Heart right ventricle (tissue), 16 donors: ENCODE results near the gene CLMN. TPM values are rescaled to one million over a fixed set of nuclear protein-coding genes. Genes with fewer than 3 reads are reported as not detected.

ENCODE experiments used
- ATAC-seq, 8 donors: fragments of 200-7000 bp; cut with Tn5 transposase; one replicate each; pipeline ENCODE4 v1.9.1; 2020; ENCODE audit warnings: mild to moderate bottlenecking in 8 of 8, moderate library complexity in 8 of 8, moderate number of reproducible peaks in 1 of 8
- DNase-seq, 2 donors: peaks; one replicate each; pipeline ENCODE4 v3.0.0-alpha.2; 2020
- H3K27ac ChIP-seq, 10 donors: fragments of 200-600 bp; sonication (generic) in 2 of 10; one replicate each; pipeline versions ENCODE4 v1.5.0 to v1.8.0; 2020 to 2022; ENCODE audit warnings: mild to moderate bottlenecking in 3 of 10
- H3K27me3 ChIP-seq, 7 donors: fragments of 200-600 bp; one replicate each; pipeline ENCODE4 v1.8.0; 2021 to 2022; ENCODE audit warnings: mild to moderate bottlenecking in 2 of 7
- H3K36me3 ChIP-seq, 9 donors: fragments of 200-600 bp; sonication (generic) in 1 of 9; one replicate each; pipeline versions ENCODE4 v1.5.0 to v1.8.0; 2020 to 2022; ENCODE audit warnings: mild to moderate bottlenecking in 2 of 9
- H3K4me1 ChIP-seq, 9 donors: fragments of 200-600 bp; sonication (generic) in 1 of 9; one replicate each; pipeline versions ENCODE4 v1.5.0 to v1.8.0; 2020 to 2022; ENCODE audit warnings: mild to moderate bottlenecking in 4 of 9
- H3K4me3 ChIP-seq, 10 donors: fragments of 200-600 bp; sonication (generic) in 2 of 10; one replicate each; pipeline versions ENCODE4 v1.5.0 to v1.8.0; 2020 to 2022; ENCODE audit warnings: mild to moderate bottlenecking in 7 of 10, moderate library complexity in 2 of 10
- H3K9me3 ChIP-seq, 11 donors: fragments of 200-600 bp in 10 of 11; sonication (generic) in 2 of 11; one replicate each; pipeline versions ENCODE4 v1.5.0 to v1.8.0; 2013 to 2022; ENCODE audit warnings: mild to moderate bottlenecking in 2 of 11, control low read depth in 1 of 11, moderate library complexity in 1 of 11
- CTCF ChIP-seq, 9 donors: fragments of 200-600 bp; sonication (generic) in 2 of 9; IDR thresholded peaks; one replicate each; pipeline versions ENCODE4 v1.5.0 to v1.8.0; 2021 to 2022; ENCODE audit warnings: antibody characterized with exemption in 9 of 9, mild to moderate bottlenecking in 5 of 9, moderate library complexity in 1 of 9
- WGBS, 2 donors: extraction: QIAGEN DNeasy Blood & Tissue Kit; methylation state at CpG; one replicate each; pipeline ENCODE4 v1.1.7; 2013; ENCODE audit warnings: inconsistent platforms in 1 of 2; 5-methylcytosine and 5-hydroxymethylcytosine counted together
- intact Hi-C, 10 donors: fragments of 100-400 bp; cut with DNase I; formaldehyde crosslinking; loops; one replicate each; pipeline versions ENCODE4 v1.11.1 to v1.14.2; 2022
- polyA plus RNA-seq, 2 donors: library from polyadenylated mRNA; stranded (reverse); fragments of 200-250 nt; gene quantifications; one replicate each; pipeline ENCODE4 v1.2.3, GENCODE V29; 2013
- total RNA-seq, 10 donors: library from RNA; stranded (reverse); fragmentation: NEBNext Ultra II Directional in 3 of 10; extraction: Animal tissue kit (Norgen Biotek cat#: 25700) in 3 of 10; gene quantifications; one replicate each; pipeline versions ENCODE4 v1.2.1 to v1.2.4, GENCODE V29; 2021 to 2023
- donor health status: Arrhythmogenic right ventricular cardiomyopathy.
- donor health status: ischemic (EF 13 %, LVEDD 7.1; RV severe dilation, severe dysfunction).
- donor health status: healthy with polysubstance abuse.
- donor health status: DM: no; HTN: yes; CAD: no.
- donor health status: DM: no; HTN: no; CAD: no.
- donor health status: ischemic (EF 25% LVEDD 6.9; RV normal size, moderate dysfunction).
- donor health status: ischemic (EF 25% LVEDD 5.7; RV mildly dilated, moderate dysfunction).
- donor health status: healthy.
- donor health status: DM: yes; HTN: yes; CAD: no.
- donor health status: Ischemic cardiomyopathy.
- donor health status: ischemic (EF 35%, LVEDD 5.7; RV mildly dilated, moderate dysfunction).
- donor health status: nonischemic (EF 11% LVEDD 7.7; RV severe dilation, severe dysfunction).
- donor health status: DM: yes; HTN: yes; CAD: no.
- donor health status: PGD.
- donor health status: ischemic (EF 29% LVEDD 5.4; RV normal size, mild dysfunction).
- donor health status: nonischemic (EF 23%, LVEDD 6.1; RV moderate dilation, normal function).

The CLMN gene
- total and polyA plus RNA-seq, 12 donors, result 2.6 to 14.5 (median 5.9) TPM

- H3K27ac ChIP-seq, result no peak overlapping the region
- ATAC-seq (no peak), DNase-seq (no peak)
- WGBS, 2 donors, result 86% methylated on average over 7 of the region's 7 CpGs
- H3K36me3 ChIP-seq, result no peaks in the 10 kb centered on the region
- H3K9me3 ChIP-seq, result no peaks in the 10 kb centered on the region
- H3K27me3 ChIP-seq, result no peaks in the 10 kb centered on the region
- intact Hi-C loops, result no loop called here
- peaks cover 0 to 67% (median 26%) of the 10 kb centered on the region in 9 donors for H3K4me1 ChIP-seq
- H3K4me3 ChIP-seq, result no peak overlapping the region
- TF ChIP-seq CTCF (IDR thresholded peaks at IDR 0.05), result no peak
Observed at GRCh38 chr14:95305145-95305544, 14.6 kb downstream of the CLMN start.

- Histone ChIP-seq H3K27me3 (no peaks in the 10 kb centered on the region), H3K4me1 (peaks cover 0 to 63% (median 21%) of the 10 kb centered on the region in 9 donors), H3K4me3 (no peak overlapping the region), H3K27ac (no peak overlapping the region), H3K9me3 (no peaks in the 10 kb centered on the region), H3K36me3 (no peaks in the 10 kb centered on the region)
- DNase-seq (no peak), ATAC-seq (no peak)
- intact Hi-C loops, result no loop called here
- WGBS, 2 donors, result 51 to 53% methylated on average over 3 of the region's 3 CpGs
- no peak for TF ChIP-seq CTCF (IDR thresholded peaks at IDR 0.05)
Observed at GRCh38 chr14:95304342-95304741, 15.4 kb downstream of the CLMN start.

GRCh38 chr14:95303552-95303951 lies 16.2 kb downstream of the CLMN start:
- no peak for TF ChIP-seq CTCF (IDR thresholded peaks at IDR 0.05)
- H3K27me3 ChIP-seq, result no peaks in the 10 kb centered on the region
- no peaks in the 10 kb centered on the region for H3K9me3 ChIP-seq
- H3K27ac ChIP-seq, result no peak overlapping the region
- WGBS, 2 donors, result 79 to 82% methylated on average over 4 of the region's 4 CpGs
- DNase-seq, result no peak
- no peaks in the 10 kb centered on the region for H3K36me3 ChIP-seq
- no peak overlapping the region for H3K4me3 ChIP-seq
- intact Hi-C loops, result no loop called here
- ATAC-seq, result no peak
- H3K4me1 ChIP-seq, result peaks cover 0 to 57% (median 15%) of the 10 kb centered on the region in 9 donors

GRCh38 chr14:95302667-95303506 lies 16.8 kb downstream of the CLMN start:
- TF ChIP-seq CTCF (IDR thresholded peaks at IDR 0.05), result no peak
- Histone ChIP-seq H3K36me3 (no peaks in the 10 kb centered on the region), H3K4me3 (no peak overlapping the region), H3K9me3 (no peaks in the 10 kb centered on the region), H3K4me1 (peaks cover 0 to 50% (median 12%) of the 10 kb centered on the region in 9 donors), H3K27me3 (no peaks in the 10 kb centered on the region), H3K27ac (peak overlapping the region in 1 of 10 donors; percentile 20)
- ATAC-seq (no peak), DNase-seq (no peak)
- intact Hi-C loops, result no loop called here
- WGBS, 2 donors, result 79 to 80% methylated on average over 10 of the region's 10 CpGs
